Astrocyte of the spinal cord (primary cell): ENCODE data around the gene C14orf119.

Experiments
- DNase-seq: peaks from one replicate; pipeline ENCODE4 v3.0.0; 2011; ENCODE audit warnings: low read depth, low spot score
- H3K4me3 ChIP-seq: 2 replicates; pipeline ENCODE4 v1.5.1; 2011; ENCODE audit warnings: low read depth, mild to moderate bottlenecking, low read length, moderate library complexity
- CTCF ChIP-seq: IDR thresholded peaks from 2 replicates; pipeline ENCODE4 v1.5.1; 2012; ENCODE audit warnings: low read depth, mild to moderate bottlenecking, low read length, inconsistent platforms
- in situ Hi-C: cut with HindIII; loops from 2 replicates; pipeline ENCODE4 v1.10.0; 2017; ENCODE audit warnings: low sequenced_read_pairs

The C14orf119 gene

GRCh38 chr14:23097786-23098185 lies 2.5 kb downstream of the C14orf119 start:
- no peak for DNase-seq
- no peak for TF ChIP-seq CTCF
- in situ Hi-C loops, result no loop called here
- no peak overlapping the region for H3K4me3 ChIP-seq

- TF ChIP-seq CTCF, result no peak
- in situ Hi-C loops, result no loop called here
- DNase-seq, result no peak
- no peak overlapping the region for H3K4me3 ChIP-seq
Observed at GRCh38 chr14:23099212-23099861, 4.0 kb downstream of the C14orf119 start.

GRCh38 chr14:23101213-23101970 lies 6.1 kb downstream of the C14orf119 start:
- DNase-seq, result no peak
- TF ChIP-seq CTCF, result no peak
- H3K4me3 ChIP-seq, result no peak overlapping the region
- in situ Hi-C loops, result no loop called here

- H3K4me3 ChIP-seq, result no peak overlapping the region
- DNase-seq, result no peak
- TF ChIP-seq CTCF, result no peak
- in situ Hi-C loops, result no loop called here
Observed at GRCh38 chr14:23101986-23102625, 6.8 kb downstream of the C14orf119 start.

- in situ Hi-C loops, result no loop called here
- TF ChIP-seq CTCF, result no peak
- no peak overlapping the region for H3K4me3 ChIP-seq
- DNase-seq, result no peak
Observed at GRCh38 chr14:23102801-23103200, 7.5 kb downstream of the C14orf119 start.

GRCh38 chr14:23103581-23103980 lies 8.3 kb downstream of the C14orf119 start:
- in situ Hi-C loops, result no loop called here
- TF ChIP-seq CTCF, result no peak
- no peak for DNase-seq
- H3K4me3 ChIP-seq, result no peak overlapping the region
